ENCODE measurements around the gene OR2AE1. TPM values are rescaled to one million over a fixed set of nuclear protein-coding genes. Genes with fewer than 3 reads are reported as not detected.
"Not testable (repeated sequence)": the region's sequence is repeated elsewhere in the genome, so short reads cannot be mapped to it uniquely, and the experiment has no call there.

OR2AE1 gene
- polyA plus RNA-seq (ENCODE audit: insufficient read length in 4 of 4), result not detected

- DNase-seq (ENCODE audit: low read depth in 4 of 4, low spot score in 3 of 4), result no peak
Measured at GRCh38 chr7:99876933-99877332, at the start of gene OR2AE1. Gene OR2AE1, minus strand, starts transcription at chr7:99877033. Its CDS starts 0 bp downstream, at chr7:99877033.

GRCh38 chr7:99926321-99926720, 49.5 kb upstream of the OR2AE1 start:
- no peak for DNase-seq (ENCODE audit: low read depth in 4 of 4, low spot score in 3 of 4)

- no peak for DNase-seq (ENCODE audit: low read depth in 4 of 4, low spot score in 3 of 4)
Measured at GRCh38 chr7:99923200-99923599, 46.4 kb upstream of the OR2AE1 start.

GRCh38 chr7:99920149-99920548, 43.3 kb upstream of the OR2AE1 start:
- no peak for DNase-seq (ENCODE audit: low read depth in 4 of 4, low spot score in 3 of 4)

GRCh38 chr7:99919814-99920112, 42.9 kb upstream of the OR2AE1 start:
- no peak for DNase-seq (ENCODE audit: low read depth in 4 of 4, low spot score in 3 of 4)

- peak; percentile 58 to 73 (median 68) for DNase-seq (ENCODE audit: low read depth in 4 of 4, low spot score in 3 of 4)
Measured at GRCh38 chr7:99918959-99919813, 42.4 kb upstream of the OR2AE1 start, which contains the start of gene TRIM4. Gene TRIM4, minus strand, starts transcription at chr7:99919530. Its CDS starts 129 bp downstream, at chr7:99919401.

GRCh38 chr7:99910976-99911375, 34.1 kb upstream of the OR2AE1 start:
- no peak for DNase-seq (ENCODE audit: low read depth in 4 of 4, low spot score in 3 of 4)

GRCh38 chr7:99901581-99901980, 24.7 kb upstream of the OR2AE1 start:
- DNase-seq (ENCODE audit: low read depth in 4 of 4, low spot score in 3 of 4), result no peak

GRCh38 chr7:99899830-99900519, 23.1 kb upstream of the OR2AE1 start:
- DNase-seq (ENCODE audit: low read depth in 4 of 4, low spot score in 3 of 4), result no peak

GRCh38 chr7:99898836-99899235, 22.0 kb upstream of the OR2AE1 start:
- DNase-seq (ENCODE audit: low read depth in 4 of 4, low spot score in 3 of 4), result no peak

GRCh38 chr7:99898023-99898357, 21.2 kb upstream of the OR2AE1 start:
- DNase-seq (ENCODE audit: low read depth in 4 of 4, low spot score in 3 of 4), result no peak

- DNase-seq (ENCODE audit: low read depth in 4 of 4, low spot score in 3 of 4), result no peak
Measured at GRCh38 chr7:99897322-99898022, 20.6 kb upstream of the OR2AE1 start.

GRCh38 chr7:99894738-99895137, 17.9 kb upstream of the OR2AE1 start:
- DNase-seq (ENCODE audit: low read depth in 4 of 4, low spot score in 3 of 4), result no peak

- DNase-seq (ENCODE audit: low read depth in 4 of 4, low spot score in 3 of 4), result no peak
Measured at GRCh38 chr7:99893280-99893679, 16.4 kb upstream of the OR2AE1 start.

GRCh38 chr7:99890348-99890747, 13.5 kb upstream of the OR2AE1 start:
- DNase-seq (ENCODE audit: low read depth in 4 of 4, low spot score in 3 of 4), result not testable (repeated sequence)

- not testable (repeated sequence) for DNase-seq (ENCODE audit: low read depth in 4 of 4, low spot score in 3 of 4)
Measured at GRCh38 chr7:99888366-99888765, 11.5 kb upstream of the OR2AE1 start.

- no peak for DNase-seq (ENCODE audit: low read depth in 4 of 4, low spot score in 3 of 4)
Measured at GRCh38 chr7:99881370-99881769, 4.5 kb upstream of the OR2AE1 start.

- no peak for DNase-seq (ENCODE audit: low read depth in 4 of 4, low spot score in 3 of 4)
Measured at GRCh38 chr7:99876491-99876890, 342 bp downstream of the OR2AE1 start.

- DNase-seq (ENCODE audit: low read depth in 4 of 4, low spot score in 3 of 4), result no peak
Measured at GRCh38 chr7:99868246-99868645, 8.6 kb downstream of the OR2AE1 start.

GRCh38 chr7:99867477-99867876, 9.4 kb downstream of the OR2AE1 start:
- not testable (repeated sequence) for DNase-seq (ENCODE audit: low read depth in 4 of 4, low spot score in 3 of 4)

GRCh38 chr7:99863847-99864440, 12.9 kb downstream of the OR2AE1 start:
- DNase-seq (ENCODE audit: low read depth in 4 of 4, low spot score in 3 of 4), result no peak
